GM10248 (cell line): ENCODE results near the gene ATP10A.
A peak's percentile ranks its signal among the peaks of the same experiment; 100 is the strongest.

Experiments
- CTCF ChIA-PET: fragments of 300-600 bp; sonication (Branson Sonifier 250); formaldehyde crosslinking; extraction: SDS; loops from one replicate; lab custom pipeline; 2021; ENCODE audit warnings: antibody characterized with exemption; lab: Yijun Ruan, JAX
- POLR2A ChIA-PET: fragments of 350-650 bp; sonication (Branson Sonifier 250); formaldehyde crosslinking; extraction: SDS; loops from one replicate; lab custom pipeline; 2020; ENCODE audit warnings: antibody characterized with exemption; lab: Yijun Ruan, JAX
- DNase-seq: peaks from one replicate; pipeline ENCODE4 v3.0.0; 2012; ENCODE audit errors: extremely low spot score
- CTCF ChIP-seq: IDR thresholded peaks from 2 replicates; pipeline ENCODE4 v1.5.1; 2012; ENCODE audit warnings: mild to moderate bottlenecking, low read depth; ENCODE audit errors: extremely low read depth, missing control alignments, control extremely low read depth

ATP10A gene

GRCh38 chr15:25852661-25853524 lies 10.2 kb downstream of the ATP10A start:
- ChIA-PET CTCF (no interaction called here), POLR2A (no interaction called here)
- no peak for TF ChIP-seq CTCF
- DNase-seq = no peak

- POLR2A ChIA-PET = no interaction called here
- CTCF ChIA-PET = no interaction called here
- no peak for DNase-seq
- no peak for TF ChIP-seq CTCF
These were observed 11.1 kb downstream of the ATP10A start for GRCh38 chr15:25852027-25852426.

- peak; percentile 57 for DNase-seq
- CTCF ChIA-PET = no interaction called here
- no peak for TF ChIP-seq CTCF
- POLR2A ChIA-PET = no interaction called here
These were observed 12.7 kb downstream of the ATP10A start for GRCh38 chr15:25850154-25851111.

- ChIA-PET CTCF (no interaction called here), POLR2A (no interaction called here)
- TF ChIP-seq CTCF = no peak
- no peak for DNase-seq
These were observed 13.8 kb downstream of the ATP10A start for GRCh38 chr15:25849157-25849921.

- CTCF ChIA-PET = no interaction called here
- TF ChIP-seq CTCF = no peak
- POLR2A ChIA-PET = no interaction called here
- DNase-seq = no peak
These were observed 14.4 kb downstream of the ATP10A start for GRCh38 chr15:25848784-25849156.

GRCh38 chr15:25848325-25848724 lies 14.8 kb downstream of the ATP10A start:
- TF ChIP-seq CTCF = no peak
- POLR2A ChIA-PET = no interaction called here
- DNase-seq = no peak
- CTCF ChIA-PET = interaction anchor here (1.2 kb wide), 1 partner anchor 33 kb away, joined by 3 read pairs; no protein-coding TSS in a partner anchor
